HG02610 (cell line): Measurements from ENCODE around the gene LTBR.
"Not testable (repeated sequence)": the region's sequence is repeated elsewhere in the genome, so short reads cannot be mapped to it uniquely, and the experiment has no call there.

Experiments used
- ATAC-seq: cut with Tn5 transposase; IDR thresholded peaks from one replicate; pipeline ENCODE4 v1.9.1; 2021; ENCODE audit warnings: mild to moderate bottlenecking, moderate library complexity; ENCODE audit not compliant: unreplicated experiment

Gene LTBR

DNA sequence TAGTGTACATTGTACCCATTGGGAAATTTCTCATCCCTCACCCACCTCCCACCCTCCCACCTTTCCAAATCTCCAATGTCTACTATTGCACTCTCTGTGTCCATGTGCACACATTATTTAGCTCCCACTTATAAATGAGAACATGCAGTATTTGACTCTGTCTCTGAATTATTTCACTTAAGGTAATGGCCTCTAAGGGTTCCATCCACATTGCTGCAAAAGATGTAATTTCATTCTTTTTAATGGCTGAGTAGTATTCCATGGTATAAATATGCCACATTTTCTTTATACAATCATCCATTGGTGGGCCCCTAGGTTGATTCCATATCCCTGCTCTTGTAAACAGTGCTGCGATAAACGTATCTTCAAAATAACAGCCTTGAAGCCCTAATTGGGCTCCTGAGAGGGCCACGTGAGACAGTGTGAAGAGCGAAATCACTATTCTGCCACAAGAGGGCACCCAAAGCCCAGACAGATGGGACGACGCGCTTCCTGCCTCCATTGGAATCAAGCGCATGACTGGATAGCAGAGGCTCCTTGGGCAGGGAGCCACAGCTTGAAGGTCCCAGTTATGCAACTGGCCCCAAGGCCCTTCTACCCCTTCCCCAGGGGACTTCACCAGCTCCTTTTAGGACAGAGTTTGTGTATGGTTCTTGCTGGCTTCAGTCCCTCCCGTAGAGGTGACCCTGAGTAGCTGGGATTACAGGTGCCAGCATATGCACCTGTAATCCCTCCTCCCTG lies 39.5 kb downstream of the LTBR start:
- peak; percentile 35 for ATAC-seq

DNA sequence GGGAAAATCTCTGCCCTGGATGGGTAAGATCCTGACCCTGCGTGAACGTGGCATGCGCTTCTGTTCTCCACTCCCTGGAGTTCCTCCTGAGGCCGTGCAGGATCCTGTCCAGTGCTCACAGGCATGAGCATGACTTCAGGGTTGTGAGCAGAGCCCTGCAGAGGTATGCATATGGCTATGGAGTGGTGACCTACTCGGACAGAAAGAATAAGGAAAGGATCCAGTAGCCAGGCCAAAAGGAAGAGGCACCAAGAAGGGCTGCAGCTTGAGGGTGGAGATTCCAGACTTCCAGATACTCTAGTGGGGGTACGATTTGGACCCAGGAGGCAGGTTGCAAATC lies 40.0 kb downstream of the LTBR start:
- ATAC-seq: no peak

GRCh38 chr12:6424866-6425265 lies 40.9 kb downstream of the LTBR start:
- no peak for ATAC-seq

DNA sequence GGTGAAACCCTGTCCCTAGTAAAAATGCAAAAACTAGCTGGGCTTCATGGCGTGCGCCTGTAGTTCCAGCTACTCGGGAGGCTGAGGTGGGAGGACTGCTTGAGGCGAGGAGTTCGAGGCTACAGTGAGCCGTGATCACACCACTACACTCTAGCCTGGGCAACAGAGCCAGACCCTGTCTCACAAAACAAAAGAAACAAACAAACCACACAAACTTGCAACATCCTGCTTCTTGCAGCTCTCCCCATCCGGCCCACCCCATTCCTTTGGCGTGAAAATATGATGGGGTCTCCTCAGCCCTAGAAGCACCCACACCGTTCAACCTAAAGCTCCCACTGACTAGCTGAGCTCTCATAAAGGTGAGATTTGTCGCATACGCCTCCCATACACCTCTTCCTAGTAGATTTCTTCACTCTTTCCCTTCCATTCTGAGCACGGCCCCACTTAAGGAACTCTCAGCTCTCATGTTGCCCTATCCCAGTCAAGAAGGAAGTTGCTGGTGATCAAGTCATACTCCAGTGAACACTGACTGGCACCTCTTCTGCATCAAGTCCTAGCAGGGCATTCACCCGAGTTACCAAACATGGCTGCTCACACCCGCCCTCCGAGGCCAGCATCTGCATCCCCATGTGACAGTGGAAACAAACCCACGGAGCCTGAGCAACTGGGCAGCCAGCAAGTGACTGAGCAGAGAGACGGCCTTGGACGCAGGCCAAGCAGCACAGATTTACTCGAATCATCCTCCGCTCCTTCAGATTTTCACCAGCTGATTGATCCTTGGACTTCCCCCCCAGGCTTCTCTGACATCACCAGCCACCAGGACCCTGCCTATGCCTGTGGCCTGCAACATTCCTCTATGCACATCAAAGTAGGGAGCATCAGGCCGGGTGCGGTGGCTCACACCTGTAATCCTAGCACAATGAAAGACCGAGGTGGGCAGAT lies 41.9 kb downstream of the LTBR start:
- ATAC-seq: no peak

GRCh38 chr12:6426882-6427671 lies 43.1 kb downstream of the LTBR start:
- peak; percentile 72 for ATAC-seq

DNA sequence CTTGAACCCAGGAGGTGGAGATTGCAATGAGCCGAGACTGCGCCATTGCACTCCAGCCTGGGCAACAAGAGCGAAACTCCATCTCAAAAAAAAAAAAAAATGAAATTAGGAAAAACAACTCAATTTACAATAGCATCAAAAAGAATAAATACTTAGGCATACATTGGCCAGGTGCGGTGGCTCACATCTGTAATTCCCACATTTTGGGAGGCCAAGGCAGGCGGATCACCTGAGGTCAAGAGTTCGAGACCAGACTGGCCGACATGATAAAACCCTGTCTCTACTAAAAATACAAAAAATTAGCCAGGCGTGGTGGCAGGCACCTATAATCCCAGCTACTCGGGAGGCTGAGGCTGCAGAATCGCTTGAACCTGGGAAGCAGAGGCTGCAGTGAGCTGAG lies 43.8 kb downstream of the LTBR start:
- not testable (repeated sequence) for ATAC-seq

DNA sequence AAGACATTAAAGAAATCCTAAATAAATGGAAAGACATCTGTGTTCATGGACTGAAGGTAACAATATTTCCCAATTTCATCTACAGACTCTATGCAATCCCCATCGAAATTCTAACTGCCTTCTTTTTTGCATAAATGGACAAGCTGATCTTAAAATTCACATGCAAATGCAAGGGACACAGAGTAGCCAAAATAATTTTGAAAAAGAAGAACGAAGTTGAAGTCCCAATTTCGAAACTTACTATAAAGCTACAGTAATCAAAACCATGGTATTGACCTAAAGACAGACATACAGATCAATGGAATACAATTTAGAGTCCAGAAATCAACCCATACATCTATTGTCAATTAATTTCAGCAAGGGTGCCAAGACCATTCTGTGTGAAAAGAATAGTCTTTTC lies 44.4 kb downstream of the LTBR start:
- no peak for ATAC-seq

GRCh38 chr12:6430124-6430989 lies 46.4 kb downstream of the LTBR start:
- ATAC-seq: no peak

DNA sequence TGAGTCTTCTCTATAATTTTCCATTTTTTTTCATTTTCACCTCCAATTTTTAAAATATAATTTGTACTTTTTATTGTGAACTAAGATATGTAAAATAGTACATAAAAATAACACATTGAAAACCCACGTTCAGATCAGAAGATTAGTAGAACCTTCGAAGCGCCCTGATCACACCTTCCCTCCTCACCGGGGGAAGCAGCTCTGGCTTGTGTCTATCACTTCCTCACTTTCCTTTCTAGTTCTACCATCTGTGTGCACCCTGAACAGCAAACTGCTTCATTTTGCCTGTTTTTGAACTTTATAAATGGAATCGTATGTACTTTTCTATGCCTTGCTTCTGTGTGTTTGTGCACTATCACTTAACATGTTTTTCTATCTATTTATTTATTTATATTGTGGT lies 49.0 kb downstream of the LTBR start:
- ATAC-seq: no peak

GRCh38 chr12:6434205-6435140 lies 50.5 kb downstream of the LTBR start:
- no peak for ATAC-seq

DNA sequence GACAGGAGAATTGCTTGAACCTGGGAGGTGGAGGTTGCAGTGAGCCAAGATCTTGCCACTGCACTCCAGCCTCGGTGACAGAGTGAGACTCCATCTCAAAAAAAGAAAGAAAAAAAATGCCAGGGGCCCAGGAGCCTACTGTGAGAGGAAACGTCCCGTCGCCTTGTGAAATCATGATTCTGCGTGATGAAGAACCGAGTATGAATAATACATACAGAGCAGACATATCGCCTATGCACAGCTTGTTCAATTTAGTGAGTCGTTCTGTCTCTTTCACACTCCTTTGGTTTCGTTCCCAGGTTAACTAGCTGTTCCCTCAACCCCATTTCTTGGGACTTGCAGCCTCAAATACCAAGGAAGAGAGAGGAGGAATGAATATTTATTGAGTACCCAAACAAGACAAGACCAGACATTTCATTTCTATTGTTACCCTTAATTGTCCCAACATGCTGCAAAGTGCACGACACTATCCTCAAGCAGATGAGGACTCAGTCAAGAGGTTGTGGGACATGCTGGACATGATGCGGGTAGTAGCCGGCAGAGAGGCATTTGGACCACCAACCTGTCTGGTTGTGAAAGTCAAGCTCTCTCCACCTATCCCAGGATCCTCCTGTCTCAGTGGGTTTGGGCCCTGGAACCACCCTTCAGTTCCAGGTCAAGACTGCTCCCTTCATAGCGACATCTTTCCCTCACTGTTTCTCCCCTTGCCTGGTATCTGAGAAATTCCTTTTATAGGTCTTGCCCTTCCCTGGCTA lies 52.2 kb downstream of the LTBR start:
- ATAC-seq: no peak

DNA sequence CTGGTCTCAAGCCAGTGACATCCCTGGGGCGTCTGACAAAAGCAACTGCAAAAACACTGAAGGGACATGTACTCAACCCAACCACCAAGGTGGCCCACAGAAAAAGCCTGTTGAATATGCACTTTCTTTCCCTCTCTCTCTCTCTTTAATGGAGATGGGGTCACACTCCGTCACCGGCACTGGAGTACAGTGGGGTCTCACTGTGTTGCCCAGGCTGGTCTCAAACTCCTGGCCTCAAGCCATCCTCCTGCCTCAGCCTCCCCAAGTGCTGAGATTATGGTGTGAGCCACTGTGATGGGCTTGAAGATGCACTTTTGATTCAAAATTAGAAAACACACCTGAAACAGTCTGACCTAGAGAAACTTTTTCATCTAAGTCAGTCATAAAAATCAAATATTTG lies 53.6 kb downstream of the LTBR start:
- ATAC-seq: no peak

- ATAC-seq: no peak
Measured at GRCh38 chr12:6438345-6438744, 54.4 kb downstream of the LTBR start.

DNA sequence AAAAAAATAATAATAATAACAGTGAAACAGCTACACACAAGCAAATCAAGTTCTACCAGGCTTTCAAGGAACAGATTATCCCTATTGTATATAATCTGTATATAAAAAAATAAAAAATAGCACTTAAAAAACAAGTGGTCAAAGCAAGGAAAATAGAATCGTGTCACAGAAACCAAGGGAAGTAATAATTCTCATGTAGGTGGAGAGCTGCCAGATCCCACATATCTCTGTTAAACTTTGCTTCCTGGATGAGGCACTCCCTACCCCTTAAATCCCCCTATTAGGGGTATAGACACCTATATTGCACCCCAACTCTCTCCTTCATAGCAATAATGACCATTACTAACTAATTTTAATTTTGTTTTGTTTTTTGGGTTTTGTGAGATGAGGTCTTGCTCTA lies 56.4 kb downstream of the LTBR start:
- no peak for ATAC-seq
